ENCODE measurements around the gene OR51A7. TPM values are rescaled to one million over a fixed set of nuclear protein-coding genes. Genes with fewer than 3 reads are reported as not detected.

OR51A7 gene
- total RNA-seq, 2 experiments from 2014 or later, result not detected

- no peak within 1 kb of the TSS for H3K27ac Mint-ChIP-seq
- CTCF ChIA-PET, result no interaction called here
These were observed 21.6 kb upstream of the OR51A7 start, which contains the start of gene OR51T1 for GRCh38 chr11:4881860-4882500. OR51T1 (plus strand) TSS chr11:4881900; CDS start chr11:4881900, 0 bp downstream.

GRCh38 chr11:4882543-4882942, 21.0 kb upstream of the OR51A7 start:
- Mint-ChIP-seq H3K4me1 (ENCODE audit: low read depth) (no peaks in the 10 kb centered on the region), H3K4me3 (no peak overlapping the region), H3K36me3 (ENCODE audit: low read depth) (no peaks in the 10 kb centered on the region), H3K27me3 (peaks cover 6% of the 10 kb centered on the region), H3K9me3 (no peaks in the 10 kb centered on the region), H3K27ac (no peak overlapping the region)
- no peaks in the 10 kb centered on the region for H3K4me1 ChIP-seq (ENCODE audit: insufficient read depth, low read length)
- no peaks in the 10 kb centered on the region for H3K27me3 ChIP-seq (ENCODE audit: control insufficient read depth in 1 of 2, insufficient read depth in 2 of 2, low read length in 2 of 2)
- POLR2A ChIA-PET, result no interaction called here
- no peak overlapping the region for H3K4me3 ChIP-seq (ENCODE audit: low read length)
- CTCF ChIA-PET, result no interaction called here
- H3K9me3 ChIP-seq (ENCODE audit: control insufficient read depth in 1 of 2, insufficient read depth in 1 of 2, low read length in 2 of 2), result no peaks in the 10 kb centered on the region
- no peak overlapping the region for H3K27ac ChIP-seq (ENCODE audit: low read depth in 1 of 2, low read length in 2 of 2)
- intact Hi-C loops (cut with DNase I, micrococcal nuclease), result no loop called here
- no peaks in the 10 kb centered on the region for H3K36me3 ChIP-seq (ENCODE audit: insufficient read depth, low read length)
- DNase-seq (no peak), ATAC-seq (ENCODE audit: poor library complexity) (no peak)
- no peak for TF ChIP-seq CTCF (IDR thresholded peaks at IDR 0.05)

More at GRCh38 chr11:4881860-4882500, 21.6 kb upstream of the OR51A7 start, which contains the start of gene OR51T1:
- Histone ChIP-seq H3K4me3 (ENCODE audit: low read length) (no peak within 1 kb of the TSS), H3K9me3 (ENCODE audit: control insufficient read depth in 1 of 2, insufficient read depth in 1 of 2, low read length in 2 of 2) (no peaks in the 10 kb centered on the region), H3K36me3 (ENCODE audit: insufficient read depth, low read length) (no peaks in the 10 kb centered on the region), H3K27me3 (ENCODE audit: control insufficient read depth in 1 of 2, insufficient read depth in 2 of 2, low read length in 2 of 2) (no peaks in the 10 kb centered on the region), H3K4me1 (ENCODE audit: insufficient read depth, low read length) (no peaks in the 10 kb centered on the region), H3K27ac (ENCODE audit: low read depth in 1 of 2, low read length in 2 of 2) (no peak within 1 kb of the TSS)
- Mint-ChIP-seq H3K4me1 (ENCODE audit: low read depth) (no peaks in the 10 kb centered on the region), H3K9me3 (no peaks in the 10 kb centered on the region), H3K4me3 (no peak within 1 kb of the TSS), H3K27me3 (peaks cover 6% of the 10 kb centered on the region), H3K36me3 (ENCODE audit: low read depth) (no peaks in the 10 kb centered on the region)
- ATAC-seq (ENCODE audit: poor library complexity) (no peak), DNase-seq (no peak)
- intact Hi-C loops (cut with DNase I, micrococcal nuclease), result no loop called here
- POLR2A ChIA-PET, result no interaction called here
- no peak for TF ChIP-seq CTCF (IDR thresholded peaks at IDR 0.05)

GRCh38 chr11:4884361-4884760, 19.2 kb upstream of the OR51A7 start:
- Histone ChIP-seq H3K27me3 (ENCODE audit: control insufficient read depth in 1 of 2, insufficient read depth in 2 of 2, low read length in 2 of 2) (no peaks in the 10 kb centered on the region), H3K9me3 (ENCODE audit: control insufficient read depth in 1 of 2, insufficient read depth in 1 of 2, low read length in 2 of 2) (no peaks in the 10 kb centered on the region), H3K4me1 (ENCODE audit: insufficient read depth, low read length) (no peaks in the 10 kb centered on the region), H3K36me3 (ENCODE audit: insufficient read depth, low read length) (no peaks in the 10 kb centered on the region), H3K4me3 (ENCODE audit: low read length) (no peak overlapping the region), H3K27ac (ENCODE audit: low read depth in 1 of 2, low read length in 2 of 2) (no peak overlapping the region)
- H3K27me3 Mint-ChIP-seq, result peaks cover 4% of the 10 kb centered on the region
- H3K36me3 Mint-ChIP-seq (ENCODE audit: low read depth), result no peaks in the 10 kb centered on the region
- H3K27ac Mint-ChIP-seq, result no peak overlapping the region
- ChIA-PET CTCF (no interaction called here), POLR2A (no interaction called here)
- intact Hi-C loops (cut with DNase I, micrococcal nuclease), result no loop called here
- ATAC-seq (ENCODE audit: poor library complexity), result no peak
- no peak overlapping the region for H3K4me3 Mint-ChIP-seq
- no peaks in the 10 kb centered on the region for H3K9me3 Mint-ChIP-seq
- H3K4me1 Mint-ChIP-seq (ENCODE audit: low read depth), result no peaks in the 10 kb centered on the region
- no peak for DNase-seq
- TF ChIP-seq CTCF (IDR thresholded peaks at IDR 0.05), result no peak

Measured in CD4-positive, alpha-beta T cell (primary cell).